Esophagus (tissue), 2 donors: ENCODE results near the gene STK4. TPM values are rescaled to one million over a fixed set of nuclear protein-coding genes. Genes with fewer than 3 reads are reported as not detected.
A peak's percentile ranks its signal among the peaks of the same experiment; 100 is the strongest.

Source experiments
- H3K27ac ChIP-seq, 2 donors: one replicate each; pipeline ENCODE4 v1.5.1; 2013; ENCODE audit warnings: low read depth in 2 of 2, mild to moderate bottlenecking in 2 of 2, inconsistent platforms in 1 of 2, low read length in 1 of 2, moderate library complexity in 1 of 2
- H3K27me3 ChIP-seq, 2 donors: one replicate each; pipeline ENCODE4 v1.6.1; 2013; ENCODE audit warnings: low read length in 2 of 2, control low read depth in 1 of 2, mild to moderate bottlenecking in 1 of 2; ENCODE audit not compliant: insufficient read depth in 2 of 2, control insufficient read depth in 1 of 2
- H3K36me3 ChIP-seq, 2 donors: one replicate each; pipeline ENCODE4 v1.6.1; 2013; ENCODE audit warnings: low read length in 1 of 2; ENCODE audit not compliant: control insufficient read depth in 2 of 2, insufficient read depth in 2 of 2
- H3K4me1 ChIP-seq, 2 donors: one replicate each; pipeline ENCODE4 v1.6.1; 2013; ENCODE audit warnings: low read length in 1 of 2; ENCODE audit not compliant: control insufficient read depth in 2 of 2, insufficient read depth in 2 of 2
- H3K4me3 ChIP-seq, 2 donors: one replicate each; pipeline ENCODE4 v1.5.1; 2013; ENCODE audit warnings: low read length in 2 of 2, mild to moderate bottlenecking in 2 of 2, low read depth in 1 of 2, moderate library complexity in 1 of 2
- H3K9me3 ChIP-seq, 2 donors: one replicate each; pipeline ENCODE4 v1.6.1; 2013; ENCODE audit warnings: mild to moderate bottlenecking in 2 of 2, low read depth in 1 of 2, low read length in 1 of 2, moderate library complexity in 1 of 2; ENCODE audit not compliant: control insufficient read depth in 2 of 2, insufficient read depth in 1 of 2
- WGBS, 2 donors: extraction: QIAGEN DNeasy Blood & Tissue Kit; methylation state at CpG; one replicate each; pipeline ENCODE4 v1.1.7; 2013; 5-methylcytosine and 5-hydroxymethylcytosine counted together
- polyA plus RNA-seq, 2 donors: library from polyadenylated mRNA; stranded (reverse); fragments of 200-250 nt; gene quantifications; one replicate each; pipeline ENCODE4 v1.2.3, GENCODE V29; 2013
- donor health status: healthy with polysubstance abuse.
- donor health status: Bipolar disorder and iron deficiency.

The STK4 gene
- polyA plus RNA-seq, 2 donors: 4.7 to 4.8 TPM

GRCh38 chr20:45066372-45066771, 100.1 kb downstream of the STK4 start:
- H3K4me1 ChIP-seq: no peaks in the 10 kb centered on the region
- no peaks in the 10 kb centered on the region for H3K9me3 ChIP-seq
- H3K36me3 ChIP-seq: no peaks in the 10 kb centered on the region
- WGBS, 2 donors: 84 to 86% methylated on average over 7 of the region's 7 CpGs
- peak overlapping the region in 1 of 2 donors; percentile 24 for H3K27ac ChIP-seq
- H3K4me3 ChIP-seq: no peak overlapping the region
- H3K27me3 ChIP-seq: no peaks in the 10 kb centered on the region

- Histone ChIP-seq H3K4me1 (no peaks in the 10 kb centered on the region), H3K9me3 (no peaks in the 10 kb centered on the region), H3K36me3 (no peaks in the 10 kb centered on the region), H3K27ac (peak overlapping the region; percentile 74 to 76), H3K4me3 (no peak overlapping the region), H3K27me3 (no peaks in the 10 kb centered on the region)
- WGBS, 2 donors: 81 to 83% methylated on average over 4 of the region's 4 CpGs
Measured at GRCh38 chr20:45067087-45067486, 100.8 kb downstream of the STK4 start.

- H3K4me1 ChIP-seq: no peaks in the 10 kb centered on the region
- WGBS, 2 donors: 59 to 61% methylated on average over 2 of the region's 2 CpGs
- H3K27me3 ChIP-seq: no peaks in the 10 kb centered on the region
- peak overlapping the region; percentile 74 to 76 for H3K27ac ChIP-seq
- no peaks in the 10 kb centered on the region for H3K36me3 ChIP-seq
- no peaks in the 10 kb centered on the region for H3K9me3 ChIP-seq
- H3K4me3 ChIP-seq: no peak overlapping the region
Measured at GRCh38 chr20:45067558-45067957, 101.2 kb downstream of the STK4 start.

- H3K27me3 ChIP-seq: no peaks in the 10 kb centered on the region
- no peak overlapping the region for H3K4me3 ChIP-seq
- no peak overlapping the region for H3K27ac ChIP-seq
- 91 to 97% methylated on average over 1 of the region's 1 CpG for WGBS, 2 donors
- H3K4me1 ChIP-seq: no peaks in the 10 kb centered on the region
- H3K9me3 ChIP-seq: no peaks in the 10 kb centered on the region
- H3K36me3 ChIP-seq: no peaks in the 10 kb centered on the region
Measured at GRCh38 chr20:45069261-45069660, 102.9 kb downstream of the STK4 start.

- no peaks in the 10 kb centered on the region for H3K9me3 ChIP-seq
- H3K27ac ChIP-seq: no peak overlapping the region
- no peaks in the 10 kb centered on the region for H3K27me3 ChIP-seq
- H3K36me3 ChIP-seq: peaks cover 7 to 8% of the 10 kb centered on the region in 2 donors
- 94% methylated on average over 6 of the region's 6 CpGs for whole genome bisulfite sequencing, 2 donors
- no peak overlapping the region for H3K4me3 ChIP-seq
- no peaks in the 10 kb centered on the region for H3K4me1 ChIP-seq
Measured at GRCh38 chr20:45070932-45071632, 104.8 kb downstream of the STK4 start.

- peaks cover 12 to 13% of the 10 kb centered on the region in 2 donors for H3K36me3 ChIP-seq
Measured at GRCh38 chr20:45072066-45072465, 105.8 kb downstream of the STK4 start.

GRCh38 chr20:45073221-45073620, 106.9 kb downstream of the STK4 start:
- H3K36me3 ChIP-seq: peaks cover 12 to 13% of the 10 kb centered on the region in 2 donors
- no peak overlapping the region for H3K27ac ChIP-seq
- no peaks in the 10 kb centered on the region for H3K9me3 ChIP-seq
- no peaks in the 10 kb centered on the region for H3K4me1 ChIP-seq
- 88 to 90% methylated on average over 3 of the region's 3 CpGs for WGBS, 2 donors
- no peak overlapping the region for H3K4me3 ChIP-seq
- H3K27me3 ChIP-seq: no peaks in the 10 kb centered on the region

More at GRCh38 chr20:45072066-45072465, 105.8 kb downstream of the STK4 start:
- Histone ChIP-seq H3K4me3 (no peak overlapping the region), H3K27ac (no peak overlapping the region), H3K27me3 (no peaks in the 10 kb centered on the region), H3K4me1 (no peaks in the 10 kb centered on the region), H3K9me3 (no peaks in the 10 kb centered on the region)
- WGBS, 2 donors: 95% methylated on average over 1 of the region's 1 CpG

- Histone ChIP-seq H3K27me3 (no peaks in the 10 kb centered on the region), H3K4me3 (no peak overlapping the region), H3K27ac (no peak overlapping the region), H3K4me1 (no peaks in the 10 kb centered on the region), H3K9me3 (no peaks in the 10 kb centered on the region), H3K36me3 (peaks cover 12 to 13% of the 10 kb centered on the region in 2 donors)
- 92 to 95% methylated on average over 3 of the region's 3 CpGs for WGBS, 2 donors
Measured at GRCh38 chr20:45077559-45077958, 111.2 kb downstream of the STK4 start.

GRCh38 chr20:45080867-45081624, 114.7 kb downstream of the STK4 start:
- Histone ChIP-seq H3K36me3 (peaks cover 4 to 7% of the 10 kb centered on the region in 2 donors), H3K4me1 (no peaks in the 10 kb centered on the region), H3K27ac (no peak overlapping the region), H3K4me3 (no peak overlapping the region), H3K27me3 (no peaks in the 10 kb centered on the region), H3K9me3 (no peaks in the 10 kb centered on the region)
- 74 to 78% methylated on average over 5 of the region's 5 CpGs for WGBS, 2 donors
